HG03135 (cell line): Measurements from ENCODE around the gene PCYT1A.
"Not testable (repeated sequence)": the region's sequence is repeated elsewhere in the genome, so short reads cannot be mapped to it uniquely, and the experiment has no call there.

Experiments
- ATAC-seq: cut with Tn5 transposase; IDR thresholded peaks from one replicate; pipeline ENCODE4 v1.9.1; 2021; ENCODE audit warnings: mild to moderate bottlenecking, moderate library complexity; ENCODE audit not compliant: unreplicated experiment

Gene PCYT1A

GRCh38 chr3:196216089-196216564 lies 71.4 kb downstream of the PCYT1A start, which contains the start of gene SLC51A:
TSS of gene SLC51A (plus strand) at chr3:196216534. CDS start at chr3:196216713, 179 bp downstream.
- ATAC-seq, result no peak

GRCh38 chr3:196215493-196216020 lies 72.0 kb downstream of the PCYT1A start:
- no peak for ATAC-seq

- ATAC-seq, result no peak
Observed at GRCh38 chr3:196214783-196215441, 72.6 kb downstream of the PCYT1A start.

- ATAC-seq, result no peak
Observed at GRCh38 chr3:196210673-196211556, 76.6 kb downstream of the PCYT1A start, which contains the start of gene ZDHHC19. TSS of gene ZDHHC19 (minus strand) at chr3:196211400. CDS start at chr3:196211315, 85 bp downstream.

GRCh38 chr3:196209944-196210672 lies 77.4 kb downstream of the PCYT1A start:
- not testable (repeated sequence) for ATAC-seq

GRCh38 chr3:196208942-196209695 lies 78.4 kb downstream of the PCYT1A start:
- ATAC-seq, result no peak

GRCh38 chr3:196207833-196208607 lies 79.5 kb downstream of the PCYT1A start:
- no peak for ATAC-seq

- ATAC-seq, result no peak
Observed at GRCh38 chr3:196207159-196207832, 80.2 kb downstream of the PCYT1A start.

- ATAC-seq, result not testable (repeated sequence)
Observed at GRCh38 chr3:196205442-196206205, 81.9 kb downstream of the PCYT1A start.

GRCh38 chr3:196203846-196204245 lies 83.7 kb downstream of the PCYT1A start:
- ATAC-seq, result no peak

GRCh38 chr3:196202516-196202970 lies 85.0 kb downstream of the PCYT1A start:
- peak; percentile 50 for ATAC-seq

- ATAC-seq, result no peak
Observed at GRCh38 chr3:196198771-196199753, 88.5 kb downstream of the PCYT1A start.

- ATAC-seq, result no peak
Observed at GRCh38 chr3:196198081-196198675, 89.3 kb downstream of the PCYT1A start.

GRCh38 chr3:196197524-196197923 lies 90.0 kb downstream of the PCYT1A start:
- ATAC-seq, result no peak

GRCh38 chr3:196195664-196196265 lies 91.8 kb downstream of the PCYT1A start:
- ATAC-seq, result no peak

- ATAC-seq, result no peak
Observed at GRCh38 chr3:196194542-196194915, 93.0 kb downstream of the PCYT1A start.
